Loucy (cell line): ENCODE data around the gene CDH13.

Source experiments
- H2AFZ ChIP-seq: fragments of 200-600 bp; sonication (generic); 2 replicates; pipeline ENCODE4 v1.6.0; 2016; ENCODE audit warnings: antibody characterized with exemption, mild to moderate bottlenecking, low read length, moderate library complexity
- H3F3A ChIP-seq: fragments of 200-600 bp; 2 replicates; pipeline ENCODE4 v1.6.0; 2016; ENCODE audit warnings: antibody characterized with exemption, low read depth, mild to moderate bottlenecking
- H3K27me3 ChIP-seq: fragments of 200-600 bp; sonication (generic); 2 replicates; pipeline ENCODE4 v1.6.1; 2014; ENCODE audit warnings: low read length, mild to moderate bottlenecking; ENCODE audit not compliant: insufficient read depth, poor library complexity, severe bottlenecking
- H3K36me3 ChIP-seq: fragments of 200-600 bp; sonication (generic); 2 replicates; pipeline ENCODE4 v1.6.1; 2016; ENCODE audit warnings: low read length; ENCODE audit not compliant: insufficient read depth
- H3K4me1 ChIP-seq: fragments of 200-600 bp; sonication (generic); 2 replicates; pipeline ENCODE4 v1.5.1; 2014; ENCODE audit warnings: low read length, mild to moderate bottlenecking; ENCODE audit not compliant: insufficient read depth, poor library complexity, severe bottlenecking
- H3K4me2 ChIP-seq: fragments of 200-600 bp; sonication (generic); 2 replicates; pipeline ENCODE4 v1.6.0; 2014; ENCODE audit warnings: antibody characterized with exemption, low read length, low read depth, mild to moderate bottlenecking; ENCODE audit not compliant: poor library complexity, severe bottlenecking
- H3K4me3 ChIP-seq: fragments of 200-600 bp; sonication (generic); 2 replicates; pipeline ENCODE4 v1.5.1; 2014; ENCODE audit warnings: low read length, mild to moderate bottlenecking, mixed read lengths; ENCODE audit not compliant: poor library complexity, severe bottlenecking
- H3K79me2 ChIP-seq: fragments of 200-600 bp; sonication (generic); 2 replicates; pipeline ENCODE4 v1.6.1; 2014; ENCODE audit warnings: low read length; ENCODE audit not compliant: insufficient read depth
- H3K9ac ChIP-seq: fragments of 200-600 bp; sonication (generic); 2 replicates; pipeline ENCODE4 v1.6.0; 2014; ENCODE audit warnings: mild to moderate bottlenecking, low read depth, low read length, moderate library complexity; ENCODE audit not compliant: poor library complexity, severe bottlenecking
- H3K9me2 ChIP-seq: fragments of 200-600 bp; sonication (generic); replicated peaks from 2 replicates; pipeline ENCODE4 v1.6.1; 2016; ENCODE audit warnings: low read depth, low read length, mixed read lengths
- H3K9me3 ChIP-seq: fragments of 200-600 bp; sonication (generic); 2 replicates; pipeline ENCODE4 v1.6.1; 2014; ENCODE audit warnings: mild to moderate bottlenecking, antibody characterized with exemption, low read length, low read depth; ENCODE audit not compliant: insufficient read depth
- H4K20me1 ChIP-seq: fragments of 200-600 bp; sonication (generic); 2 replicates; pipeline ENCODE4 v1.6.0; 2014; ENCODE audit warnings: antibody characterized with exemption, low read length, mild to moderate bottlenecking; ENCODE audit not compliant: insufficient read depth, poor library complexity, severe bottlenecking
- EZH2phosphoT487 ChIP-seq: fragments of 200-600 bp; IDR thresholded peaks from 2 replicates; pipeline ENCODE4 v1.6.1; 2018; ENCODE audit warnings: antibody characterized with exemption, mild to moderate bottlenecking, moderate library complexity, borderline replicate concordance
- TF ChIP-seq, protein P1 (sequence below): fragments of 200-600 bp; sonication (generic); conservative IDR thresholded peaks from 2 replicates; pipeline ENCODE4 v1.5.1; 2014; ENCODE audit warnings: mild to moderate bottlenecking, antibody characterized with exemption, low read length

Gene CDH13

DNA sequence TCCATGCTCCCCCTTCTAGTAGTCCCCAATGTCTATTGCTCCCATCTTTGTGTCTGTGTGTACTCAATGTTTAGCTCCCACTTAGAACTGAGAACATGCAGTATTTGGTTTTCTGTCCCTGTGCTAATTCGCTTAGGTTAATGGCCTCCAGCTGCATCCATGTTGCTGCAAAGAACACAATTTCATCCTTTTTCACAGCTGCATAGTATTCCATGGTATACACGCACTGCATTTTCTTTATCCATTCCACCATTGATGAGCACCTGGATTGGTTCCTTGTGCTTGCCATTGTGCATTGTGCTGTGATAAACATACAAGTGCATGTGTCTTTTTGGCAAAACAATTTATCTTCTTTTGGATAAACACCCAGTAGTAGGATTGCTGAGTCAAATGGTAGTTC is 1104.0 kb downstream of the CDH13 start:
- peaks cover 60% of the 10 kb centered on the region for H3K4me1 ChIP-seq
- H4K20me1 ChIP-seq = no peaks in the 10 kb centered on the region
- no peak overlapping the region for H3K9ac ChIP-seq
- peaks cover 17% of the 10 kb centered on the region; the same call in 1 of the 2 replicates for H3K9me3 ChIP-seq
- H3F3A ChIP-seq = peaks cover 15% of the 10 kb centered on the region
- H3K36me3 ChIP-seq = no peaks in the 10 kb centered on the region
- no peak overlapping the region for H3K4me3 ChIP-seq
- no peaks in the 10 kb centered on the region for H3K79me2 ChIP-seq
- H2AFZ ChIP-seq = no peak overlapping the region
- H3K27me3 ChIP-seq = no peaks in the 10 kb centered on the region
- H3K9me2 ChIP-seq = no peaks in the 10 kb centered on the region
- no peak overlapping the region for H3K4me2 ChIP-seq
- TF ChIP-seq, protein P1, sequence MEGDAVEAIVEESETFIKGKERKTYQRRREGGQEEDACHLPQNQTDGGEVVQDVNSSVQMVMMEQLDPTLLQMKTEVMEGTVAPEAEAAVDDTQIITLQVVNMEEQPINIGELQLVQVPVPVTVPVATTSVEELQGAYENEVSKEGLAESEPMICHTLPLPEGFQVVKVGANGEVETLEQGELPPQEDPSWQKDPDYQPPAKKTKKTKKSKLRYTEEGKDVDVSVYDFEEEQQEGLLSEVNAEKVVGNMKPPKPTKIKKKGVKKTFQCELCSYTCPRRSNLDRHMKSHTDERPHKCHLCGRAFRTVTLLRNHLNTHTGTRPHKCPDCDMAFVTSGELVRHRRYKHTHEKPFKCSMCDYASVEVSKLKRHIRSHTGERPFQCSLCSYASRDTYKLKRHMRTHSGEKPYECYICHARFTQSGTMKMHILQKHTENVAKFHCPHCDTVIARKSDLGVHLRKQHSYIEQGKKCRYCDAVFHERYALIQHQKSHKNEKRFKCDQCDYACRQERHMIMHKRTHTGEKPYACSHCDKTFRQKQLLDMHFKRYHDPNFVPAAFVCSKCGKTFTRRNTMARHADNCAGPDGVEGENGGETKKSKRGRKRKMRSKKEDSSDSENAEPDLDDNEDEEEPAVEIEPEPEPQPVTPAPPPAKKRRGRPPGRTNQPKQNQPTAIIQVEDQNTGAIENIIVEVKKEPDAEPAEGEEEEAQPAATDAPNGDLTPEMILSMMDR = no peak
- TF ChIP-seq EZH2phosphoT487 = no peak

DNA sequence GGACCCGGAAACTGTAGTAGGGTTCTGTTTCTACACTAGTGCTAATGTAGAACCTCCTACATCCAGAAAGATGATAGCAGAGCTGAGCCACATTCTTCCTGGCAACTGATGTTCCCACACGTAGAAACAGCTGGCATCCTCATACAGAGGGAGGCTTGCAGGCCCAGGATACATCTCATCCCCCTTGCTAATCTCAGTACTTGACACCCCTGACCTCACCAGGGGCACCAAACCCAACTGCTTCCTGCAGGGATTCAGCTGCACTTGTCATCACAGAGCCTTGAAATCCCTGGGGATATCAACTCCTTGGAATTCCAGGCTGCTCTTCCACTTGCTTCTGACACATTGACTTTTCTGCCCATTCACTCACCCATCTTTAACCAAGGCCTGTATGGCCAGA is 1105.8 kb downstream of the CDH13 start:
- no peak overlapping the region for H2AFZ ChIP-seq
- H4K20me1 ChIP-seq = no peaks in the 10 kb centered on the region
- no peak overlapping the region for H3K4me3 ChIP-seq
- H3F3A ChIP-seq = peaks cover 12% of the 10 kb centered on the region
- no peaks in the 10 kb centered on the region for H3K27me3 ChIP-seq
- TF ChIP-seq, protein P1 = no peak
- no peak for TF ChIP-seq EZH2phosphoT487
- no peaks in the 10 kb centered on the region for H3K79me2 ChIP-seq
- peaks cover 21% of the 10 kb centered on the region; the same call in 1 of the 2 replicates for H3K9me3 ChIP-seq
- no peaks in the 10 kb centered on the region for H3K36me3 ChIP-seq
- H3K9me2 ChIP-seq = no peaks in the 10 kb centered on the region
- H3K4me2 ChIP-seq = no peak overlapping the region
- H3K9ac ChIP-seq = no peak overlapping the region
- peaks cover 46% of the 10 kb centered on the region for H3K4me1 ChIP-seq

DNA sequence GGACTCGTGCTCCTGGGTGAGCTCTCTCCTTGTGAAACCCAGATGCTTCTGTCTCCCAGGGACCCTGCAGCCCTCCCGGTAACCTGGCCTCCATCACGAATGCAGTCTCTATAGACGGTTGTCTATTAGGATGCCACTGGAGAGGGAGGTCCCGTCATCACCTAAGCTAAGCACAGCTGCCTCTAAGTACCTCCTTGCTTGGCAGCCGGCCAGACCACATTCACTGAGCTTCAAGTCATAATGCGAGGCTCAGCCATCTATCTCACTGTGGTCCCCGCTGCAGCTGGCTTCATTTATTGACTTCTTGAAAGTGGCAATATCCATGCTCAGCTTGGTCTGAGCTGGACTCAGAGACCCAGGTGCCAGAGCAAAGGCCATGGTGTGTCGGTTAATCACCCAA is 1106.5 kb downstream of the CDH13 start:
- Histone ChIP-seq H3K4me2 (peak overlapping the region; percentile 10), H3K27me3 (no peaks in the 10 kb centered on the region), H3K4me3 (no peak overlapping the region), H4K20me1 (no peaks in the 10 kb centered on the region), H3K4me1 (peaks cover 38% of the 10 kb centered on the region), H3K79me2 (no peaks in the 10 kb centered on the region), H3K9me3 (peaks cover 21% of the 10 kb centered on the region; the same call in 1 of the 2 replicates), H2AFZ (no peak overlapping the region), H3F3A (peaks cover 4% of the 10 kb centered on the region), H3K9ac (no peak overlapping the region), H3K36me3 (no peaks in the 10 kb centered on the region), H3K9me2 (no peaks in the 10 kb centered on the region)
- no peak for TF ChIP-seq EZH2phosphoT487
- TF ChIP-seq, protein P1 = no peak
